Stimulated activated CD8-positive, alpha-beta memory T cell treated with anti-CD3 and anti-CD28 coated beads, Interleukin-12 subunit alpha, Interleukin-12 subunit beta, amount 100 ng/mL, for 1 hour (primary cell): ENCODE results near the gene TRAF1.
"Not testable (repeated sequence)": the region's sequence is repeated elsewhere in the genome, so short reads cannot be mapped to it uniquely, and the experiment has no call there.

Experiments
- DNase-seq: peaks from one replicate; pipeline ENCODE4 v3.0.0-alpha.2; 2020; ENCODE audit warnings: low read depth

Gene TRAF1, protein sequence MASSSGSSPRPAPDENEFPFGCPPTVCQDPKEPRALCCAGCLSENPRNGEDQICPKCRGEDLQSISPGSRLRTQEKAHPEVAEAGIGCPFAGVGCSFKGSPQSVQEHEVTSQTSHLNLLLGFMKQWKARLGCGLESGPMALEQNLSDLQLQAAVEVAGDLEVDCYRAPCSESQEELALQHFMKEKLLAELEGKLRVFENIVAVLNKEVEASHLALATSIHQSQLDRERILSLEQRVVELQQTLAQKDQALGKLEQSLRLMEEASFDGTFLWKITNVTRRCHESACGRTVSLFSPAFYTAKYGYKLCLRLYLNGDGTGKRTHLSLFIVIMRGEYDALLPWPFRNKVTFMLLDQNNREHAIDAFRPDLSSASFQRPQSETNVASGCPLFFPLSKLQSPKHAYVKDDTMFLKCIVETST

GRCh38 chr9:120926397-120926928 lies at the start of gene TRAF1:
Gene TRAF1, minus strand, starts transcription at chr9:120926796. Its CDS starts 721 bp downstream, at chr9:120926075.
- no peak for DNase-seq

DNA sequence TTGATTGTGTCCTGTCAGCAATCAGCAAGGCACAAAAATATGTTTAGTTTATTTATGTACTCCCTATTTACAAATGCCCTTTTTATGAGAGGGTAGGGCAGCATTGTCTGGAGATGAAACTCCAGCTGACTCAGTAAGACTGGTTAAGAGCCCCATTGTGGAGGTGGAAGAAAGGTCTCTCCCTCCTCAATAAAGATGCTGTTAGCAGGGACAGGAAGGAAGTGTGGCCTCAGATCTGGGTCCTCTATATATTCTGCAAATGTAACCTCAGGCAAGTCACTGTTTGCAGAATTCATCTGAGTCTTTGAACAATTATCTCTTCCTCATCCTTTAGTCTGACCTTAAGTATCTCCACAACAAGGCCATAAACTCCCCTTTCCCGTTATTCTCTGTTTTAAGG lies 48.3 kb upstream of the TRAF1 start:
- DNase-seq = no peak

DNA sequence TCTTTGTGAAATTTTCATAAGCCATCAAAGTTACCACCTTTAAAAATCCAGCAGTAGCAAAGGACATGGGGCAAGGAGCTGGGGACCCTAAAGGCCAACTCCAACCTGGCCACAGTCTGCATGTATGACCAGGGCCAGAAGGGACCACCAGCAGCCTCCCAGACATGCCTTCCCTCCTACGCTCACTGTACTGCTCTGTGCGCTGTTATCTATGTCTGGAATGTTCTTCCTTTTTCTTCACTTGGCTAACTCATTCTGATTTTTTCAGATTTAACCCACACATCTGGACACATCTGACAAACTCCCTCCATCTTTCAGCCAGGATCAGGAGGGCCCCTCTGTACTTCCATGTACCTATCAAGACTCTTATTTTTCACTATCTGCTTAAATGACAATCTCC lies 47.6 kb upstream of the TRAF1 start:
- no peak for DNase-seq

DNA sequence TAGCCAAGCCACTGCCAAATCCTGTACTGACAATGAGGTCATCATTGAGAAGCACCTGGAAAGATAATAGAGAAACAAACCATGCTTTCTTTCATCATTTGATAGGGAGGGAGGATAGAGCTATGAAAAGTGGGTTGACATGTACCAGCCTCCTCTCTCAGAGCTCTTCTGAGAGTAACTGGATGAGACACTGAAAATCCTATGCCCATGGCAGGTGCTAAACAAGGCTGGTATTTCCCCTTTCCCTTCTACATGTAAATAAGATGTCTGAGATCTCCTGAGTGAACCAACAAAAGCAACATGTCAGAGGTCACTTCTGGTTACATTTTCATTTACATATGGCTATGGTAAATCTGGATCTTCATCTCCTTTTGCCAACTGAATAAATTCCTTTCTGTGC lies 45.3 kb upstream of the TRAF1 start:
- no peak for DNase-seq

DNA sequence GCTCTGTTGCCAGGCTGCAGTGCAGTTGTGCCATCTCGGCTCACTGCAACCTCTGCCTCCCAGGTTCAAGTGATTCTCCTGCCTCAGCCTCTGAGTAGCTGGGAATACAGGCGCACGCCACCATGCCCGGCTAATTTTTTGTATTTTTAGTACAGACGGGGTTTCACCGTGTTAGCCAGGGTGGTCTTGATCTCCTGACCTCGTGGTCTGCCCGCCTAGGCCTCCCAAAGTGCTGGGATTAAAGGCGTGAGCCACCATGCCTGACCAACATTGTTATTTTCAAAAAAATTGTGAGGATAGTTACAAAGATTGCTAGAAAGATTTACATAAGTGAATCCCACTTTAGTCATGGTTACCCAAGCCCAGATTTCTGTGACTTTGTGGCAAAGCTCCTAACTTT lies 44.9 kb upstream of the TRAF1 start:
- DNase-seq = not testable (repeated sequence)

GRCh38 chr9:120970244-120970643 lies 43.6 kb upstream of the TRAF1 start:
- no peak for DNase-seq

- DNase-seq = no peak
Observed at GRCh38 chr9:120966013-120966369, 39.4 kb upstream of the TRAF1 start.

- DNase-seq = no peak
Observed at GRCh38 chr9:120965344-120966012, 38.9 kb upstream of the TRAF1 start.

DNA sequence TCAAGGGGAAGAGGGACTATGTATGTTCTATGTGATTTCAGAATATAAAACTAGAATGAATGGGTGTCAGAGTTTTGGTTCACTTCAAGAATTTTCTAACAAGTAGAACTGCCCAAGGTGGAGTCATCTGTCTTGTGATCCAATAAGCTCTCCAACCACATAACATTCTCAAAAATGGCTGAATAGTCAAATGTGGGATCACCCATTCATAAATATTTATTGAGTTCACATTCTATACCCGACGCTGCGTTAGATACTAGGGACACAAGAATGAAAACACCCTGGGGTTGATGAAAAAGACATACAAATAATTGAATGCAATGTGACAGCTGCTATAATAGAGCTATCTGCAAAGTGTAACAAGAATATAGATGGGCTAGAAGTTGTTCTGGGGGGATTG lies 35.3 kb upstream of the TRAF1 start:
- no peak for DNase-seq

DNA sequence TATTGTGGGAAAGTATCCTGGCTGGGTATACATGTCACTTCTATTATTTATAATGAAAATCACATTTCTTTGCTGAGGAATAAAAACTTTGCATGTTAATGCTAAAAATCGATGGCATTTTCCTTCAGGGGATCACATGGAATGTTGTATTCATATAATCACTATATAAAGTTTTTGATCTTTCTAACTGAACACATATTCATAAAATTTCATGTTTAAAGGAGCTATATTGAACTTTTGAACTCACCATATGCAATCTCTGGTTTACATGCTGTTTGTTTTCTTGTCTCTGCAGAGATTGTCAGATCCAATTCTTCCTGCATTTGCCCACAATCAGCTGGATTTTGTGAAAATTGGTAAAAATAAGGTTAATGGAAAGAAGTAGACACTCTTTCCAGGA lies 33.4 kb upstream of the TRAF1 start:
- no peak for DNase-seq

DNA sequence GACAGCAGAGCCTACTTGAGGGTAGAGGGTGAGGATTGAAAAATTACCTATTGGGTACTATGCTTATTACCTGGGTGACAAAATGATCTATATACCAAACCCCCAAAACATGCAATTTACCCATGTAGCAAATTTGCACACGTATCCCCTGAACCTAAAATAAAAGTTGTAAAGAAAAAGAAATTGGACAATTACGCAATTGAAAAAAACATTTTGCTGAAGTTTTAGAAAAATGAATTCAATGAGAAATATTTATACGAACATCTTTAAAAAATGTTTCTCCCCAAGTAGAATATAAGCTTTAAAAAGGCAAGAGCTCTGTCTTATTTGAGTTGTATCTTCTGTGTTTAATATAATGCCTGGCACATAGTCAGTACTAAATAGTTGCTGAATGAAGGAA lies 30.3 kb upstream of the TRAF1 start:
- DNase-seq = no peak

DNA sequence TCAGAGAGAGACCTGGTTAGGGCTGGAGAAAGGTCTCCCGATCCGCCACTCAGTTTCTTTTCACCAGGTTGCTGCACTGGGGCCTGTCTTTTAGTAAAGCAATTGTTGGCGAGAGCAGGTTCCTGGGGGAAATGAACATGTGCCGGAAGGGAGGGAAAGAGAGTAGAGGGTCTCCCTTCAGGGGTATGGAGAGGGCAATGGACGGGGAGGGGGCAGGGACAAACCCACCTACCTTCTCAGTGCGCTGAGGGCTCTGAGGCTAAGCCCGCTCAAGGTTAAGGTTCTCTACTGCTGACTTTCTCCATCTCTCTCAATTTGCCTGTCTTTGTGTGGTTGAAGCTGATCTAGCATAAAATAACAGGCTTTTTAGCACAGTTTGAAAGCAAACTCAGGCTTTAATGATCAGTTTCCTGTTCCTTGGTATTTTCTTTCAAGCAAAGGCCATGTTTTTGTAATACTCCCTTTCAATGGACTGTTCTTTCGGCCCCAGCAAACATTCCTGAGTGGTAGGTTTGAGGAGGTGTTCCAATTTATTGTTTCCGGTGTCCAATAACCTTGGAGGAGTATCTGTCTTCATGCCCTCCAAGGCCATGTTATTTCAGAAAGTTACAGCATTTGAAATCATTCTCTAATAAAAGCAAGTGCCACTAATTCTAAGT lies 25.5 kb upstream of the TRAF1 start:
- DNase-seq = no peak

GRCh38 chr9:120950421-120951388 lies 24.1 kb upstream of the TRAF1 start:
- DNase-seq = no peak

GRCh38 chr9:120949290-120949689 lies 22.7 kb upstream of the TRAF1 start:
- no peak for DNase-seq

DNA sequence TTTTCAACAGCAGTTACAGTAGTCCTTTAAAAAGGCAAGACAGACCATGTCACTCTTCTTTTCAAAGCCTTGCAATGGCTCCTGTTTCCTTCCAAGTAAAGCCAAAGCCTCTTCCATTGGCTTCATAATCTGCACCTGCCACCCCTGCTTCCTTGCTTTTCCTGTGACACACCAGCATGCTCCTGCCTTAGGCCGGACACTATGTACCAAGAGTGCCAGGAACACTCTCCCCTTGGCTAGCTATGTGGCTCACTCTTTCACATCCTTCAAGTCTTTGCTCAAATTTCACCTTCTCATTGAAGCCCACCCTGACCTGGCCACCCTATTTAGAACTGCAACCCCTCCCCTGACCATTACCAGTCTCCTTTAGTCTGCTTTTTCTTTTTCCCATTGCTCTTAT lies 22.2 kb upstream of the TRAF1 start:
- no peak for DNase-seq

DNA sequence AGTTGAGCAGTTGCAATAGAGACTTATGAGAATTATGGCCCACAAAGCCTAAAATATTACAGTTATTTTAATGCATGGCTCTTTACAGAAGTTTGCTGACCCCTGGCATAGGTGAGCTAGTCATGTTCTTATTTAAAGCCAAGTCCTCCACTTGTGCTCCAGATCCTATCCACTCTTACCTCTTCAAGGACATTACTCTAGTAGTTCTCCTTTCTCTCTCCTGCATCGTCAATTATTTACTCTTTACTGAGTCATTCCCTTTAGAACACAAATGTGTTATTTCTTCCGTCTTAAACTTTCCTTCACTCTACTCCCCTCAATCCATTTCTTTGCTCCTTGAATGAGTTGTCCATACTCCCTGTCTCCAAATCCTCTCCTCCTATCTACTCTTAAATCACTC lies 20.6 kb upstream of the TRAF1 start:
- no peak for DNase-seq

DNA sequence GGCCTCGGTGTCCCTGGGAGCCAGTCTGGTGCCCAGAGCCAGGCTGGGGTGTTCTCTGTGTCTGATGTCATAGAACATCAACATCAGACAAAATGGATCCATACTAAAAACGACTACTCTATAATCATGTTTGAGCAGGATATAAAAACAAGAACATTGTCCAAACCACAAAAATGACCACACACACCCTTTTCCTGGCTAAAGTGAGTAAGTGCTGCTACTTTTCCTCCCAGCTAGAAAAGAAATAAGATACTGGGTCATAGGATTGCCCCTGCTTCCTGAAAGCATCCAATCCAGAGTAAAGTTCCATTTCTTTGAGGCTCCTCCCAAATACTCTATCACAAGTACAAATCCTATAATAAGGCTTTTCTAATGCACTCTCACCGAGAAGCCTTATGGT lies 19.7 kb upstream of the TRAF1 start:
- DNase-seq = no peak

DNA sequence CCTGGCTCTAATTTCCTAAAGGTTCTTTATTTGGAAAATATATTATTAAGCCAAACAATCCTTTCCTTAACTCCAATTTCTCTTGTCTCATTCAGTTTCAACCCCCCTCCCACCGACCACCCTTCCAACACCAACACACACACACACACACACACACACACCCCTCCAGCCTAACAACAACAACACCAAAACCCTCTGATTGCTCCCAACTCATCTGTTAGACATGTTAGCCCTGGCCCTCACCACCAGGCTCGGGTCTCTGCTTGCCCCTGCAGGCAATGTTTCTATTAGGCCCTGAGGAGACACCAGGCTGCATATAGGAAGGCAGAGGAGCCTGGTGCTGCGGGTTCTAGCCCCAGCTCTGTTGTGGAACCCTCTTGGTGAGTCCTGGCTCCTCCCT lies 18.4 kb upstream of the TRAF1 start:
- DNase-seq = no peak

DNA sequence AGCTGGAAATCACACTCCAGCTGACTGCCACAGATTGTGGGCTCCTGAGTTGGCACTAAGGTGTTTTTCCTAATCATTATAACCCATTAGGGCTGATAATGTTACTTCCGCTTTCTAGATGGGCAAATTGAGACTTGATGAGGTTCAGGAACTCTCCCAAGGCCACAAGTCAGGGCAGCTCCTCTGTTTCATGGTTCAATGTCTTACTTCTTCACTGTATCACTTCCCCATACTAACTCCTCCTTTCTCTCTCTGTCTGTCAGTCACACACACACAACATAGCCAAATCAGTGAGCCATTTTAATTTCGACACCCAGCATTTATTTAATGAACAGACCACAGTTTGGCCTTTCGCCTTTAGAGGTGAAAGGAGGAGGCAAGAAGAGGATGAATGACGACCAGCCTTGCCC lies 17.8 kb upstream of the TRAF1 start:
- DNase-seq = no peak

DNA sequence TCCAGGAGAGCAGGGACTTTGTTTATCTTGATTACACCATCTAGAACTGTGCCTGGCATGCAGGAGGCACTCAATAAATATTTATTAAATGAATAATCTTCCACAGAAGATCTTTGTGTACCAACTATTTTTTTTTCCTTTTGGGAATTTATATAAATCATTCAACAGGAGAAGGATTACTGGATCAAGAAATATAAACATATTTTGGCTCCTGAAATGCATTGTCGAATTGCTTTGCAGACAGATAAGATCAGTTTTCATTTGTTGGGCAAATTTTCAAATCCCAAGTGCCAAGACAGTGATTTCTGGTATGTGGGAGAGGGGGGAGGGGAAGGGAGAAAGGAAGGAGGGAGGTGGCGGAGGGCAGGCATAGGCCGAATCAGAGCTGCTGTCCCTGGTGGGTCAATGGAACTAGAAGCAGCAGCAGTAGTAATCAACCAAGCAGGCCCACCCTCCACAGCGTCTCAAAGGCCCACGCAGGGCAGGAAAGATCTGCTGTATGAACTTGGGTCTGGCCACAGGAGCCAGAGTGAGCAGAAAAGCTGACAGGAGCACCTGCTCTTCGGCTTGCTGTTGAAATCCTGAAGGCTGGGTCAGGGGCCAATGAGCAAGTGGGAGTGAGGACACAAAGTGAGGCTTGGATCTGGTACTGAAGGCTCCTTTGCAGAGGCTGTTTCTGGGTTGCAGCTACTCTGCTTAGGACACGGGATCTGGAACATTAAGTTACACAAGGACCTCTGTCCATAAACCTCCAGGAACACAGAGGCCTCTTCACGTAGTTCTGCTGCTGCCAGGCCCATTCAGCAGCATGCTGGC lies 15.8 kb upstream of the TRAF1 start:
- no peak for DNase-seq
